GM18519 (cell line): Measurements from ENCODE around the gene GLRB.
"Not testable (repeated sequence)": the region's sequence is repeated elsewhere in the genome, so short reads cannot be mapped to it uniquely, and the experiment has no call there.

Source experiments
- ATAC-seq: cut with Tn5 transposase; IDR thresholded peaks from one replicate; pipeline ENCODE4 v1.9.1; 2021; ENCODE audit warnings: mild to moderate bottlenecking, moderate library complexity; ENCODE audit not compliant: unreplicated experiment, low FRiP score

The GLRB gene

DNA sequence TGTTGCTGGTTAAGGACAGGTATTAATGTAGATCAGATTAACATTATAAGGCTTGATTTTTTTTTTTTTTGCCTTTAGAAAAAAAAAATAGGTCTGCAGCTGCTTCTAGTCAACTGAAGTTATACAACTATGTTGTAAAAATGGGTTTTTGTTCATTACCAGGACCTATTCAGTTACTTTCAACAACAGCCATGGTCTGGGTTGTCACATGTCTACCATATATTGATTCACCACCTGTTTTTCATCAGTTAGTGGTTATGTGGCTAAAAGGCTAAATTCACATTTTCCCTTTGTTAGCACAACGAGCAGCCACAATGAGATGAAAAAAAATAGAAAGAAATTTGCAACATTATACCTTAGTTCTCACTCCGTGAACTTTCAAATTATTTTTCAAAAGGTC lies 45.5 kb downstream of the GLRB start:
- ATAC-seq: no peak

DNA sequence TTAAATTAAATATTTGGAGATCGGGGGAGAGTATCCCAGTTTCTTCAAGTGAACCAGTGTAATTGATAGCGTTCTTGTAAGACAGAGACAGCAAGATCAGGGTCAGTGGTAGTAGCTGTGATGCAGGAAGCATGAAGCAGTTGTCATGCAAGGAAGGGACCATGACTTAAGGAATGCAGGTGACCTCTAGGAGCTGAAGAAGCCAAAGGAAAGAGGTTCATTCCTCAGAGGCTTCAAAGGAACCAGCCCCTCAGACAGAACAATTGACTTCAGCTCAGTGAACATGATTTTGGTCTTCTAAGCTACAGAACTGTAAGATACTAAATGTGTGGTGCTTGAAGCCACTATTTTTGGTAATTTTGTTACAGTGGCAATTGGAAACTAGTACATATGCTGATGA lies 51.6 kb downstream of the GLRB start:
- no peak for ATAC-seq

DNA sequence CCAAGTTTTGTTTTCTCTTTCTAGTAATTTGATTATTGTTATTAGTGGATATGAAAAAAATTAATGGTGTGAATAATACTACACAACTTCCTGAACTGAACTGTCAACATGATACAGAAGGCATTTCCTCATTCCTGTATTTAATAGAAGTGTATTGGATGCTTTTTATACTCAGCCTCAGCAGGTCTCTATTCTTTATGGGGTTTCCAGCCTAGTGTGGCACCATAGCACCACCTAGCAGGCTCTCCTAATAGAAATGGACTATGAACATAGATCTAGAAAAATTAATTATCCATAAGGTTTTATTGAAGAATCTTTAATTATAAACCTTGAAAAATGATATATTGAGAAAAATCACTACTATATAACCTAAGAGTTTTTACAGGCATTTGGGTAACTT lies 52.4 kb downstream of the GLRB start:
- no peak for ATAC-seq

DNA sequence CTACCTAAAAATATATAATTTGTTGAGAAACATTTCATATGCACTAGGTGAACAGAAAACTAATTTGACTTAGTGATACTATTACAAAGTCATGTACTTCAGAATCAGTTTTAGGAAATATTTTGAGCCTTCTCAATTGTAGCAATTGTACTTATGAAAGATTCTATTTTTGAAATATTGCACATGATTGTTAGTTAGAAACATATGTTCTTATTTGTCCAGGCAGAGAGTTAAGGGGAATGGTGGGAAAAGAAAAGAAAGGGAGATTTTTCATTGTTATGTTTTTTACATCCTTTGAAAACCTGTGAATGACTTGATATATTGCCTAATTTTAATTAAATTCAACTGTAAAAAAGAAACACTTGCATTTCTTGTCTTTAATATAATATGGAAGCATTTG lies 66.0 kb downstream of the GLRB start:
- ATAC-seq: no peak

DNA sequence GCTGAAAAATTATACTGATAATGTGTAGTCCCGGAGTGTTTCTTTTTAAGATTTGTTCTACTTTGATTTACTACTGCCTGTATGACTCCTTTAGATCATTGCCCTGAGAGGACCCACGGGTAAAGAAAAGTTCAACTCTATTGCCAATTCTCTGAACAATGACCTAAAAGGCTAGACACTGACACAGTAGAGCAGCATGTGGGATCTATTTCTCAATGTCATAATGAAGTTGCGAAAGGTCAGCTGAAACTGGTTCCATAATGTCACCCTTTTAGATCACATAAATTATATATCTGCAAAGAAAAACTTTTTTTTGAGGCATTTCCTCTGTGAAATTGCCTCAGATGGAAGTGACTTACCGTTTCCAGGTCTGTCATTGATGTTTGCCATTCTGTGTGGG lies 67.4 kb downstream of the GLRB start:
- ATAC-seq: no peak

DNA sequence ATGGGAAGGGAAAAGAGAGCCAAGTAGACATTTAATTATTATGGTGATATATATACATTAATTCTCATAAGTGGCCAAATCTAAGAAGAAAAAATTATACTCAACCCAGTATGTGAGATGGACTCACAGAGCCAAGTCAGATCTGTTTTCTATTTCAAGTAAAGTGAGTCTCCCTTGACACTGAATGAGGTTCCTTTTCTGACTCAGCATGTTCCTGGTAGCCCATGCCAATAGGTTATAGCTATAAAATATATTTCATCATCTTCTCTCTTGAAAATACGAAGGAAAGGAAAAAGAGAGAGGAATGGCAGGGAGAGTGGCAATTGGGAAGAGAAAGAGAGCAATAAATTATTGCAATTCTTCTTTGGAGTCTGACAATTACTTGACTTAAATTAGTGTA lies 75.8 kb downstream of the GLRB start:
- no peak for ATAC-seq

DNA sequence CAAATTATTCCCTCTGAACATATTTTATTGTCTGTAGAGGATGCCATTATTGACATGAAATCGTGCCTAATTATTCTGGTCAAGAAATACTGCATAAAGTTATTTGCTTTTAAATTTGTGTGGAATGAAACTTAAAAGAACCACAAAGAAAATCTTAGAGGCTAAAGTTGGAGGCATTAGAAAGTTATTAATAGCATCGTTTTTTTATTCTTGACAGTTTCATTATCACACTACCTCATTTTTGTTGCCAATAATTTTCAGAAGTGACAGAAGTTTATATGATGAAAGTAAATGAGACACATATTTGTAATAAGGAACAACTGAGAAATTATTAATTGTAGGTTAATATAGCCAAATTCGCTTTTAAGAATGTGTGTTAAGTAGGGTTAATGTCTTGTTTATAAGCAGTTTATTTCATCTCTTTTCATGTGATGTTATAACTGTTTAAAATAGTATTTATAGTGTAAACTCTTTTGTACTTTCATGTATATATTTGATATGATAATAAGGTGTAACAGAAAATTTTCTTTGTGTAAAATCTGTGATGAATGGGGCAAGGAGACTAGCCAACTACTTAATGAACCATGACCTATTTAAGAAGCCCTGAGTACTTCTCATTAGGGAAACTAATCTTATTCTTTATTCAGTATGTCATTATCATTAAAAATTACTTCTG lies 90.1 kb downstream of the GLRB start:
- no peak for ATAC-seq

DNA sequence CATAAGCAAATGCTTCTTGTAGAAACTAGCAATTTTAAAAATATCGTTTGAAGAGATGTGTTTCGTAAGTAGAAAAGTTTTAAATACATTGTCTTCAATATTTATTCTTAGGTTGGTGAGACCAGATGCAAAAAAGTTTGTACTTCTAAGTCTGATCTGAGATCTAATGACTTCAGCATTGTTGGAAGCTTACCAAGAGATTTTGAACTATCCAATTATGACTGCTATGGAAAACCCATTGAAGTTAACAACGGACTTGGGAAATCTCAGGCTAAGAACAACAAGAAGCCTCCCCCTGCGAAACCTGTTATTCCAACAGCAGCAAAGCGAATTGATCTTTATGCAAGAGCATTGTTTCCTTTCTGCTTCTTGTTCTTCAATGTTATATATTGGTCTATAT lies 94.4 kb downstream of the GLRB start:
- ATAC-seq: no peak

DNA sequence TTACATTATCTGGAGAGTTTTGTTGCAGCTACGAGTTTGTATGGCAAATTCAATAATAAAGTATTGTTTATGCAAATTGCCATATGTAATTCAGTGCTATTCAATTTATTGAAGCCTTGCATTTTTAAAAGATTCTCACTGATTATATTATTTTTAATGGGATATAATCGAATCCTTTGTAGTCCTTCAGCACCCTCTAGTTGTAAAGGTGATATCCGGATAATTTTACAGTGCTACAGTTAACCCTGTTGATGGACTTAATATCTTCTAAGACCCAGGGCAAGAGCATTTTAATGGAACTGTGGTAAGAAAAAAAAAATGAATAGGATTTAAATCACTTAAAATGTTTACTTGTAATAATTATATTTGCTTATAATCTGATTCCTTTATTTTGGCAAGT lies 96.1 kb downstream of the GLRB start:
- no peak for ATAC-seq

DNA sequence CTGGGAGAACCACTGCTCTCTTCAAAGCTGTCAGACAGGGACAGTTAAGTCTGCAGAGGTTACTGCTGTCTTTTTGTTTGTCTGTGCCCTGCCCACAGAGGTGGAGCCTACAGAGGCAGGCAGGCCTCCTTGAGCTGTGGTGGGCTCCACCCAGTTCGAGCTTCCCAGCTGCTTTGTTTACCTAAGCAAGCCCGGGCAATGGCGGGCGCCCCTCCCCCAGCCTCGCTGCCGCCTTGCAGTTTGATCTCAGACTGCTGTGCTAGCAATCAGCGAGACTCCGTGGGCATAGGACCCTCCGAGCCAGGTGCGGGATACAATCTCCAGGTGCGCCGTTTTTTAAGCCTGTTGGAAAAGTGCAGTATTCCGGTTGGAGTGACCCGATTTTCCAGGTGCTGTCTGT lies 104.3 kb downstream of the GLRB start:
- not testable (repeated sequence) for ATAC-seq

DNA sequence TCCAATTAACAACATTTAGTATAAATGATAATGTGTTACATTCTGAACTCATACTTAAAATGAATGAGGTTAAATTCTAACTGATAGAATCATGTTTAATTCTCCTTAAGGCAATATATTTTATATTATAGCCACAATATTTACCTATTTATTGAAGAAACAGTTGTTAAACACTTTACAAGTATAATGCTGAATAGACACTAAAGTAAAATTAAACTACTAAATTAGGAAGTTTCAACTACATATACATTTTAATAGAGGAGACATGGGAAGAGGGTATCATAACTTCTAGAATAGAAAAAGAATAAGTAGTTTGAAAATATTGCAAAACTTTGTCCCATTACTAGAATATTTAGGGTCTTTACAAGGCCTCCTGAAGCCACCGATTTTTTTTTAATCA lies 108.3 kb downstream of the GLRB start:
- ATAC-seq: no peak

DNA sequence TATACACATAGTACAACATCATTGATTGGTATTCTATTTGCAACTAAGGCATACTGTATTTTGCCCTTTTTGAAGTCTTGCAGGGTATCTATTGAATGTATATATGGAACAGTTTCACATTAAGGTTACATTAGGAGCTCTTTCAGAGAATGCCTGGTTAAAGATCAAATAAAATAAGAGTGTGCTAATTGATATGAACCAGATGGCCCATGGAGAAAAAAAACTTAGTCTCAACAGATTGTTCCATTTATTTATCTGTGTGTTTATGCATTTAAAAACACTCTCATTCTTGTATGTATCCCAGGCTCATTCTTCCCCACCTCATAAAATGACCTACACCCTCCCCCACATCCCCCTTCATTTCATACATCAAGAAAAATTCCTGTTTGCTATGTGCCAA lies 109.4 kb downstream of the GLRB start:
- no peak for ATAC-seq

DNA sequence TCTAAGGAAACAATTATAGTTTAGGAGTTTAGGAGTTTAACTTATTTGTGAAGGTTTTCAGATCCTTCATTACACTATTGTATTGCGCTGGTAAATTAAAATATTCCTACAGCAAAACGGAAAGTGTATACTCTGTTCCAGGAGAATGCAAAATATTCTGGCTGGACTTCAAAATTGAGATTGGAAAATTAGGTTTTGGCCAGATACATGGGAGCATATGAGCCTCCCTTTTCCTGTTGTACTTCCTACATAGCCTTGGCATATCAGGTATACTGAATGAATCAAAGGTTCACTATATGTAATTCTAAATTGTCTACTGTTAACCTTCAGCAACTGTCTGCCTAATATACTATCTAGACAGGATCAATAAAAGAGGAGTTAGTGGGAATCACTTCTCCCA lies 119.4 kb downstream of the GLRB start:
- no peak for ATAC-seq

DNA sequence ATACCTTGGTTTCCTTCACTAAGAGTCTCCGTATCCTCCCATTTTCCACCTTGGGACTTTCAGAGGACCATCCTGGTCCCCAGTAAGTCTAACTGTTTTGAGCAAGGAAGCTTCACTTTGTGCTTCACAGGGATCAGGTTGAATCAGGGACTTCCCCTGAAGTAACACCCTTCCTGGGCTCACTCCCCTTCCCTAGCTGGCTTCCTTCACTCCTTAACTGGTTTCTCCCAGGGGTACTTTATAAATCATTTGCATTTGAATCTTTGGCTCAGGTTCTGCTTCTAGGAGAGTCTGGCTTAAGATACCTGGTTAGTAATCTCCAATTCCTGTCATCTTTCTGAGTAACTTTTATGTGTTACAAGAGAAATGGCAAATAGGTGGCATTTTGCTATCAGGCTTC lies 120.1 kb downstream of the GLRB start:
- no peak for ATAC-seq

DNA sequence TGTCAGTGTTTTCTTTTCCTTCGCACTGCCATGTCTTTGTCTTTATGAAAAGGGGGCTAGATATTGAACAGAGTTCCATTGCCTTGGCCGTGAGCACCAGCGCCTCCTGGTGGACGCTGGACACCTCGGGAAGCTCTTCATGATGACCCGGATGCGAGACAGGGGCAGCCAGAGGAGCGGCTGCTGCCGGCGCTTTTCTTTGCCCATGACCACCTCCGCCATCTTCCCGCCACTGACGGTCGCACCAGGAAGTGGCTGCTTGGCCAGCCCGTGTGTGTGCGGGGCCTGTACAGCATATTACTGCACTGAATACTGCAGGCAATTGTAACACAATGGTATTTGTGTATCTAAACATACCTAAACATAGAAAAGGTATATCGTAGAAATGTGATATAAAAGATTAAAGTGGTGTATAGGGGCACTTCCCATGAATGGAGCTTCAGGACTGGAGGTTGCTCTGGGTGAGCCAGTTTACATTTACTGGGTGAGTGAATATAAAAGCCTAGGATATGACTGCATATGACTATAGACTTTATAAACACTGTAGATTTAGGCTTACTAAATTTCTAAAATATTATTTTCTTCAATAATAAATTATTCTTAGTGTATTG lies 128.8 kb downstream of the GLRB start:
- ATAC-seq: no peak

DNA sequence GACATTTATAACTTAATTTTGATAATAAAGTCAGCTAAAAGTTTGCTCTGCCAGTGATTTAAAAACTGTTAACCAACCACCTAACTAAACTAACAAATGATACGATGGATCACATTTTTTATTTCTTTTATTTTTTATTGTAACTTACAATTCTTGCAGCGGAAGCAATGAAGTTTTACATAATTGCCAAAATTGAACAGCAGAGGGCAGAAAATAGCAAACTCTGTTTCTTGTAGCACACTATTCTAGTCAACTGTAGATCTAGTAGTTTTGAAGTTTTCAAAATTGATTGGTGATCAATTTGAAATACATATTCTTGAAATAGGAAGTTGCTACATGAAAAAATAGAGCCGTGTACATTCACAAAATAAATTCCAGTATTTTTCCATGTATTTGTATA lies 141.8 kb downstream of the GLRB start:
- ATAC-seq: no peak

DNA sequence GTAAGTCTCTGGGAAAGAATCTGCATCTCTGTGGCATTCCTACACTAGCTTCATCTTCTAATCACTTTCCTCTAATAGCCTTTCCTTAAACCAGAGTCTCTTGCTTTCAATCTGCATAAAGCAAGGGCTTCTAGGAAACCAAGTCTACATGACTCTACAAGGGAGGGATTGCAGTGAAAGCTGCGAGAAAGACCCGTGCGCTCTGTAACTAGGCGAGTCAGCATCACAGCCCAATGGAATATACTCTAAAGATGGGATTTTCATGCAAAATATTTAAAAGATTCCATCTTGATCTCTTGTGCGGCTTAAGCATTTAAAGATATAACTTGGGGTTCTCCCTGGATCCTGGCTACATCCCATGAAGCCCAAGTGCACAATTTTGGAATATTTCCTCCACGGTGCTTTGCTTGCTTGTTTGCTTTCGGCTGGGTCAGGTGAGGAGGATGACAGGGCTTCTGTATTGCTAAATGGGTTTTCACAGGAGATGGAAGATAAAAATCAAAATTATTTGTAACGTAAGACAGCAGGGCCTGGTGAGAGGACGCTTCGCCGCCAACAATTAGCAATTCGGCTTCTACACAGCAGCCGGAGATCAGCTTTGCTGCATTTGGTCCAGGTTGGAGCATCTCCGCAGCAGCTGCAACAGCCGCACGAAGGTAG lies 143.9 kb downstream of the GLRB start:
- no peak for ATAC-seq

DNA sequence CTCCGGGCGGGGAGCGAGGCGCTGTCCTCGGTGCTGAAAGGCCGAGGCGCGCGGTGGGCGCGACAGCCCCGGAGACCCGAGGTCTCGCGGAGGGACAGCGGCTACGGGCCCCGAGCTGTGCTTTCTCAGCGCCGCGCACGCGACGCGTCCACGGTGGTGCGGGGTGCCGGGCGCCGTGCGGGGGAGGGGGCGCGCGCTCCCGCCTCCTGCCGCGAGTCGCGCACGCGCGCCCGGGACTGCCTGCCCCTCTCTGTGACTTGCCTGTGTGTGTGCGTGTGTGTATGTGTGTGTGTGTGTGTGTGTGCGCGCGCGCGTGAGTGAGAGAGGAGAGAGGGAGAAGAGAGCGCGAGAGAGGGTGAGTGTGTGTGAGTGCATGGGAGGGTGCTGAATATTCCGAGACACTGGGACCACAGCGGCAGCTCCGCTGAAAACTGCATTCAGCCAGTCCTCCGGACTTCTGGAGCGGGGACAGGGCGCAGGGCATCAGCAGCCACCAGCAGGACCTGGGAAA lies 144.5 kb downstream of the GLRB start, which contains the start of gene GRIA2:
TSS of gene GRIA2 (plus strand) at position 358 of the 511 bp plus-strand sequence. CDS start 315 bp downstream, outside the sequence.
- ATAC-seq: no peak

DNA sequence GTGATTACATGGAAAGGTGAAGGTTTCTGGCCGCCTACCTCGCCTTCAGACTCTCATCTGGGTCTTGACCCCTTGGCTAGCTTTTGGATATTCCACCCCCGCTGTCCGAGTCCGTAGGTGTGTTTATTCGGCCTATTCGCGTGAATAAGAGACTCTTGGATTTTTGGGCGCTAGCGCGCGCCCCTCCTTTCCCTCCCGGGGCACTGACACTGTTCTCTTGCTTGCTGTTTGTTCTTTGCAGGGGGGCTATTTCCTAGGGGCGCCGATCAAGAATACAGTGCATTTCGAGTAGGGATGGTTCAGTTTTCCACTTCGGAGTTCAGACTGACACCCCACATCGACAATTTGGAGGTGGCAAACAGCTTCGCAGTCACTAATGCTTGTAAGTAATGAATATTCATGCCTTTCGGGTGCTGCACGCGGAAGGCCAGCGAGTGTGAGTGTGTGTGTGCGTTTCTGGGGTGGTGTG lies 145.5 kb downstream of the GLRB start:
- ATAC-seq: no peak
